Neuronal stem cell (in vitro differentiated cells): ENCODE measurements around the gene SMIM23.

Experiments used
- DNase-seq: peaks from one replicate; pipeline ENCODE4 v3.0.0-alpha.2; 2013; ENCODE audit warnings: low spot score
- H2AFZ ChIP-seq: one replicate; pipeline ENCODE4 v1.6.1; 2013; ENCODE audit warnings: mild to moderate bottlenecking, low read length, inconsistent platforms
- H2AK5ac ChIP-seq: 2 replicates; pipeline ENCODE4 v1.6.1; 2013; ENCODE audit warnings: low read depth, mild to moderate bottlenecking, inconsistent platforms, low read length, moderate library complexity, mixed read lengths
- H2BK120ac ChIP-seq: 2 replicates; pipeline ENCODE4 v1.6.1; 2013; ENCODE audit warnings: low read depth, mild to moderate bottlenecking, inconsistent platforms, low read length, moderate library complexity, mixed read lengths
- H2BK12ac ChIP-seq: one replicate; pipeline ENCODE4 v1.6.1; 2013; ENCODE audit warnings: low read length, inconsistent platforms
- H2BK15ac ChIP-seq: 2 replicates; pipeline ENCODE4 v1.6.1; 2013; ENCODE audit warnings: mild to moderate bottlenecking, low read length, inconsistent platforms, mixed read lengths
- H2BK5ac ChIP-seq: one replicate; pipeline ENCODE4 v1.6.1; 2013; ENCODE audit warnings: inconsistent platforms, mild to moderate bottlenecking, low read length, moderate library complexity
- H3K14ac ChIP-seq: one replicate; pipeline ENCODE4 v1.6.1; 2013; ENCODE audit warnings: low read length, inconsistent platforms
- H3K18ac ChIP-seq: 2 replicates; pipeline ENCODE4 v1.6.1; 2013; ENCODE audit warnings: low read length, inconsistent platforms
- H3K23ac ChIP-seq: 2 replicates; pipeline ENCODE4 v1.6.1; 2013; ENCODE audit warnings: low read depth, mild to moderate bottlenecking, mixed read lengths, low read length, inconsistent platforms; ENCODE audit not compliant: poor library complexity
- H3K27ac ChIP-seq: replicated peaks from 3 replicates; pipeline ENCODE4 v1.5.1; 2013; ENCODE audit warnings: low read length, inconsistent platforms
- H3K27me3 ChIP-seq, 3 experiments: 2 replicates each; pipeline ENCODE4 v1.6.1; 2013; ENCODE audit warnings: low read length in 3 of 3, mild to moderate bottlenecking in 2 of 3, inconsistent platforms in 1 of 3, low read depth in 1 of 3, mixed read lengths in 1 of 3, moderate library complexity in 1 of 3; ENCODE audit not compliant: control insufficient read depth in 3 of 3, insufficient read depth in 3 of 3
- H3K36me3 ChIP-seq, 2 donors: replicated peaks in 1 of 2; 2 replicates each; pipeline ENCODE4 v1.6.1; 2013; ENCODE audit warnings: low read length in 2 of 2; ENCODE audit not compliant: control insufficient read depth in 2 of 2, insufficient read depth in 2 of 2
- H3K4ac ChIP-seq: 2 replicates; pipeline ENCODE4 v1.6.1; 2013; ENCODE audit warnings: inconsistent platforms, mild to moderate bottlenecking, low read length, moderate library complexity
- H3K4me1 ChIP-seq, 2 donors: 1 replicate in 1 of 2; 2 replicates in 1 of 2; pipeline ENCODE4 v1.6.1; 2013; ENCODE audit warnings: low read length in 2 of 2, low read depth in 1 of 2; ENCODE audit not compliant: control insufficient read depth in 2 of 2, insufficient read depth in 1 of 2
- H3K4me2 ChIP-seq: one replicate; pipeline ENCODE4 v1.6.1; 2013; ENCODE audit warnings: mild to moderate bottlenecking, low read length, inconsistent platforms; ENCODE audit not compliant: insufficient read depth, poor library complexity, severe bottlenecking
- H3K4me3 ChIP-seq, 2 donors: 2 replicates each; pipeline ENCODE4 v1.5.1; 2013; ENCODE audit warnings: low read length in 2 of 2, mild to moderate bottlenecking in 2 of 2, inconsistent platforms in 1 of 2, moderate library complexity in 1 of 2
- H3K79me1 ChIP-seq: one replicate; pipeline ENCODE4 v1.6.1; 2013; ENCODE audit warnings: low read depth, mild to moderate bottlenecking, inconsistent platforms, low read length, moderate library complexity
- H3K9ac ChIP-seq: one replicate; pipeline ENCODE4 v1.6.1; 2013; ENCODE audit warnings: mild to moderate bottlenecking, low read depth, low read length, inconsistent platforms; ENCODE audit not compliant: poor library complexity
- H3K9me3 ChIP-seq, 2 donors: replicated peaks in 1 of 2; 2 replicates each; pipeline versions ENCODE3 to v1.6.1; 2013; ENCODE audit warnings: low read length in 2 of 2, mild to moderate bottlenecking in 2 of 2, inconsistent platforms in 1 of 2, low read depth in 1 of 2, mixed read lengths in 1 of 2, moderate library complexity in 1 of 2; ENCODE audit not compliant: control insufficient read depth in 2 of 2, insufficient read depth in 1 of 2
- H4K8ac ChIP-seq: one replicate; pipeline ENCODE4 v1.6.1; 2013; ENCODE audit warnings: low read depth, mild to moderate bottlenecking, inconsistent platforms, low read length, moderate library complexity
- H4K91ac ChIP-seq: one replicate; pipeline ENCODE4 v1.6.1; 2013; ENCODE audit warnings: low read length, low read depth, mild to moderate bottlenecking, inconsistent platforms; ENCODE audit not compliant: poor library complexity
- whole genome bisulfite sequencing, 2 donors: extraction: QIAGEN DNeasy Blood & Tissue Kit; methylation state at CpG; one replicate each; pipeline ENCODE4 v1.1.7; 2013; ENCODE audit warnings: missing lambda C conversion rate in 2 of 2, mixed read lengths in 1 of 2; ENCODE audit not compliant: insufficient read length in 2 of 2, insufficient replicate concordance in 1 of 2; ENCODE audit errors: extremely low coverage in 2 of 2; 5-methylcytosine and 5-hydroxymethylcytosine counted together

Gene SMIM23

DNA sequence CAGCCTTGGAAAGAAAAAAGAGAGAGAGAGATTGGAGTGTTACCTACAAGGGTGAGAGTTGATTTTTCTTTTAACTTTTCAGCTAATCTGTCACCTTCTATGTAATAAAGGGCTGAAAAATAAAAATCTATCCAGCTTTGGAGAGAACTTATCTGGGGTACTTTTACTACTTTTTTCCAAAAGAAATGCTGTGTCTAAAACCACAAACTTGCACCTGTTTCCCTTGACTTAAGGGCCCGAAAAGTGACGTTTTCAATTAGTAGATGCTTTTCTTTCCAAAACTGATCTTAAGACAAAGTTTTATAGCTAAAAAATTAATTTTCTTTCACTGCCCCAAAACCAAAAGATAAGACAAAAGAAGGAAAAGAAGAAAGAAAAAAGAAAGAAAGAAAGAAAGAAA lies 48.8 kb downstream of the SMIM23 start:
- Histone ChIP-seq H4K8ac (no peak overlapping the region), H3K27ac (no peak overlapping the region), H3K4me1 (peaks cover 0 to 4% of the 10 kb centered on the region in 2 donors), H3K23ac (no peak overlapping the region), H4K91ac (no peak overlapping the region), H3K4ac (no peak overlapping the region), H3K4me3 (no peak overlapping the region), H3K4me2 (no peak overlapping the region), H3K18ac (no peak overlapping the region), H2BK120ac (no peak overlapping the region), H2AK5ac (no peak overlapping the region), H3K9me3 (peaks cover 2 to 5% of the 10 kb centered on the region in 2 donors), H2BK5ac (no peak overlapping the region), H2BK12ac (no peak overlapping the region), H3K36me3 (no peaks in the 10 kb centered on the region), H2AFZ (no peak overlapping the region), H3K79me1 (no peaks in the 10 kb centered on the region), H3K14ac (no peak overlapping the region), H2BK15ac (no peak overlapping the region), H3K27me3 (no peaks in the 10 kb centered on the region), H3K9ac (no peak overlapping the region)
- DNase-seq: no peak
- no CpG with 5 or more reads among the region's 2 CpGs for WGBS, 2 donors

DNA sequence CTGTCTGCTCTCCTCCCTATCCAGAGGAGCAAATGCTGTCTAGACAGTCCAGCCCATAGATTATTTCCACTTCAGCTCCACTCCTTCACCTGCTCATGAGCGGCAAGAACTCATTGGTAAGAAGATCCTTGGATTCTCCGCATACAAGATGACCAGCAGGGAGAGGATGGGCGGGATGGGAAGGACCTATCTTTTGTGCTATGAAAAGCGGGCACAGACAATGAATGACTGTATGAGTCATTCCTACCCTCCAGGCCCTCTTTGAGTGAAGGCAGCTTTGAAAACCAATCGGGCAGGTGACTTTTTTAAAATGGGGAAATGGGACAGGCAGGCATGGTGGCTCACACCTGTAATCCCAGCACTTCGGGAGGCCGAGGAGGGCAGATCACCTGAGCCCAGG lies 49.4 kb downstream of the SMIM23 start:
- Histone ChIP-seq H2BK120ac (no peak overlapping the region), H3K23ac (no peak overlapping the region), H2BK5ac (no peak overlapping the region), H3K4ac (no peak overlapping the region), H3K18ac (no peak overlapping the region), H4K91ac (no peak overlapping the region), H3K27ac (no peak overlapping the region), H2AFZ (no peak overlapping the region), H3K4me2 (no peak overlapping the region), H3K14ac (no peak overlapping the region), H3K9me3 (peaks cover 2 to 7% of the 10 kb centered on the region in 2 donors), H3K9ac (no peak overlapping the region), H3K4me1 (peaks cover 0 to 6% of the 10 kb centered on the region in 2 donors), H3K27me3 (no peaks in the 10 kb centered on the region), H3K79me1 (no peaks in the 10 kb centered on the region), H4K8ac (no peak overlapping the region), H2AK5ac (no peak overlapping the region), H2BK12ac (no peak overlapping the region), H2BK15ac (no peak overlapping the region), H3K4me3 (no peak overlapping the region), H3K36me3 (no peaks in the 10 kb centered on the region)
- WGBS, 2 donors: no CpG with 5 or more reads among the region's 7 CpGs
- no peak for DNase-seq

DNA sequence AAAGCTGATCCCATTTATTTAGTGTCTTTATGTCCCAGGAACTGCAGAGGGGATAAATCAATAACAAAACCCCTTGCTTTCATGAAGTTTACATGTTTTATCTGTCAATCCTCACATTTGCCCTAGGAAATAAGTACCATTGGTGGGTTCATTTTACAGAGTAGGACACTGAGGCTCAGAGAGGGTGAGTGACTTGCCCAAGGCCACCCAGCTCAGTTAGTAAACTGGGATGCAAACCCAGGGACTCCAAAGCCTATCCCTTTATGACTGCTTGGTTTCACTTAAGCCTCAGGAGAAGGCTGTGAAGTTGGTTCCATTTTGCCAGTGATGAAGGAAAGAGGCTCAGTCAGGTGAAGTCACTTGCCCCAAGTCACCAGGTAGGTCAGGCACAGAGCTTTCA lies 51.9 kb downstream of the SMIM23 start:
- Histone ChIP-seq H3K4me3 (no peak overlapping the region), H3K36me3 (no peaks in the 10 kb centered on the region), H2AFZ (no peak overlapping the region), H3K23ac (no peak overlapping the region), H2AK5ac (no peak overlapping the region), H3K79me1 (no peaks in the 10 kb centered on the region), H2BK15ac (no peak overlapping the region), H3K14ac (no peak overlapping the region), H3K4ac (no peak overlapping the region), H4K8ac (no peak overlapping the region), H3K9me3 (peaks cover 0 to 8% of the 10 kb centered on the region in 2 donors), H3K27me3 (no peaks in the 10 kb centered on the region), H2BK12ac (no peak overlapping the region), H3K18ac (no peak overlapping the region), H2BK120ac (no peak overlapping the region), H2BK5ac (no peak overlapping the region), H3K4me2 (no peak overlapping the region), H3K9ac (no peak overlapping the region), H3K27ac (no peak overlapping the region), H4K91ac (no peak overlapping the region), H3K4me1 (peaks cover 0 to 7% of the 10 kb centered on the region in 2 donors)
- DNase-seq: no peak

DNA sequence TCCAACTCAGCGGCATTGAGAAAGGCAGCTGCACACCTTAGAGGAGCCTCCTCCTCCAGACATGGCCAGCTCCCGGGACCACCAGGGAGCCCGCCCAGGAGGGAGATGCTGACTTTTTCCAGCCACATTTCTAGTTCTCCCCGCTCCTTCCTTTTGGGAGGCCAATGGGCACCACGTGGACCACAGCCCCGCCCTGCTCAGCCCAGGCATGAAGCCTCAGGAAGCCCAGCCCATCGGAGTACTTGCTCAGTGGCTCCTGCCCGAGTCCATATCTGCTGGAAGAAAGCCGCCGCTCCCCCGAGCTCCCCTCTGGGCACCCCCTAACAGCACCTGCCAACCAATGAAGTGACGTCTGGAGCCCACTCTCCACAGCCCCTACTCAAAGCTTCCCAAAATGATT lies 52.4 kb downstream of the SMIM23 start:
- H3K9ac ChIP-seq: no peak overlapping the region
- no peak overlapping the region for H3K27ac ChIP-seq
- no peak overlapping the region for H2BK120ac ChIP-seq
- H3K4me3 ChIP-seq: no peak overlapping the region
- peaks cover 0 to 2% (median 0%) of the 10 kb centered on the region in 3 experiments for H3K27me3 ChIP-seq
- no peak overlapping the region for H3K18ac ChIP-seq
- no peak overlapping the region for H3K4ac ChIP-seq
- no peaks in the 10 kb centered on the region for H3K36me3 ChIP-seq
- H2BK5ac ChIP-seq: no peak overlapping the region
- H3K23ac ChIP-seq: no peak overlapping the region
- no peak for DNase-seq
- no peak overlapping the region for H4K91ac ChIP-seq
- H3K4me1 ChIP-seq: peaks cover 0 to 10% of the 10 kb centered on the region in 2 donors
- no peak overlapping the region for H3K4me2 ChIP-seq
- H3K79me1 ChIP-seq: no peaks in the 10 kb centered on the region
- no CpG with 5 or more reads among the region's 12 CpGs for WGBS, 2 donors
- peaks cover 0 to 7% of the 10 kb centered on the region in 2 donors for H3K9me3 ChIP-seq
- no peak overlapping the region for H2BK12ac ChIP-seq
- H2AK5ac ChIP-seq: peak overlapping the region; percentile 10
- peak overlapping the region; percentile 60 for H3K14ac ChIP-seq
- H2AFZ ChIP-seq: no peak overlapping the region
- H4K8ac ChIP-seq: no peak overlapping the region
- no peak overlapping the region for H2BK15ac ChIP-seq
